Spleen (tissue), 11 donors: ENCODE results near the gene NBEA. TPM values are rescaled to one million over a fixed set of nuclear protein-coding genes. Genes with fewer than 3 reads are reported as not detected.

Experiments
- DNase-seq: peaks from one replicate; pipeline ENCODE4 v3.0.0-alpha.2; 2020
- H3K27ac ChIP-seq, 8 donors: fragments of 200-600 bp; sonication (generic) in 7 of 8; 1 replicate in 4 of 8; 2 replicates in 4 of 8; pipeline versions ENCODE4 v1.5.0 to v1.8.0; 2016 to 2021; ENCODE audit warnings: inconsistent platforms in 4 of 8, mild to moderate bottlenecking in 4 of 8, moderate library complexity in 1 of 8
- H3K27me3 ChIP-seq, 7 donors: fragments of 200-600 bp; sonication (generic) in 6 of 7; replicated peaks in 1 of 7; 1 replicate in 4 of 7; 2 replicates in 3 of 7; pipeline versions ENCODE4 v1.5.0 to v1.8.0; 2016 to 2021; ENCODE audit warnings: inconsistent platforms in 3 of 7, mild to moderate bottlenecking in 1 of 7
- H3K36me3 ChIP-seq, 6 donors: fragments of 200-600 bp; sonication (generic) in 5 of 6; 1 replicate in 4 of 6; 2 replicates in 2 of 6; pipeline versions ENCODE4 v1.5.0 to v1.8.0; 2016 to 2021; ENCODE audit warnings: inconsistent platforms in 2 of 6
- H3K4me1 ChIP-seq, 6 donors: fragments of 200-600 bp; sonication (generic) in 5 of 6; 1 replicate in 3 of 6; 2 replicates in 3 of 6; pipeline versions ENCODE4 v1.5.0 to v1.8.0; 2016 to 2021; ENCODE audit warnings: inconsistent platforms in 3 of 6
- H3K4me3 ChIP-seq, 8 donors: fragments of 200-600 bp; sonication (generic) in 7 of 8; 1 replicate in 4 of 8; 2 replicates in 4 of 8; pipeline versions ENCODE4 v1.5.0 to v1.8.0; 2016 to 2021; ENCODE audit warnings: inconsistent platforms in 4 of 8, mild to moderate bottlenecking in 4 of 8, moderate library complexity in 2 of 8
- H3K9me3 ChIP-seq, 8 donors: fragments of 200-600 bp; sonication (generic) in 7 of 8; 1 replicate in 4 of 8; 2 replicates in 4 of 8; pipeline versions ENCODE4 v1.5.0 to v1.8.0; 2016 to 2021; ENCODE audit warnings: inconsistent platforms in 4 of 8
- CTCF ChIP-seq, 11 experiments: fragments of 200-600 bp in 7 of 11; fragments of 450-650 bp in 4 of 11; sonication (generic) in 4 of 11; IDR thresholded peaks in 8 of 11; conservative IDR thresholded peaks in 3 of 11; 1 replicate in 7 of 11; 2 replicates in 4 of 11; pipeline versions ENCODE4 v1.4.0 to v1.8.0; 2016 to 2021; ENCODE audit warnings: antibody characterized with exemption in 11 of 11, inconsistent platforms in 4 of 11, mild to moderate bottlenecking in 1 of 11
- POLR2A ChIP-seq, 3 donors: fragments of 450-650 bp; IDR thresholded peaks; one replicate each; pipeline ENCODE4 v1.5.1; 2017; ENCODE audit warnings: antibody characterized with exemption in 3 of 3, mild to moderate bottlenecking in 1 of 3
- POLR2AphosphoS5 ChIP-seq, 3 donors: sonication (generic); formaldehyde crosslinking; IDR thresholded peaks; one replicate each; pipeline ENCODE4 v1.5.1; 2017; ENCODE audit warnings: antibody characterized with exemption in 3 of 3
- WGBS, 5 donors: extraction: QIAGEN DNeasy Blood & Tissue Kit in 3 of 5; methylation state at CpG; one replicate each; pipeline versions ENCODE4 v1.1.5 to v1.1.7; 2013 to 2018; 5-methylcytosine and 5-hydroxymethylcytosine counted together
- intact Hi-C: fragments of 100-400 bp; cut with DNase I; formaldehyde crosslinking; loops from one replicate; pipeline ENCODE4 v1.15.0; 2023; ENCODE audit warnings: low total_unique reads
- polyA plus RNA-seq, 3 donors: library from polyadenylated mRNA; stranded (reverse); fragments of 200-250 nt; gene quantifications; one replicate each; pipeline ENCODE4 v1.2.1, GENCODE V29; 2013
- total RNA-seq, 7 donors: library from RNA; depleted of rRNA in 3 of 7; stranded (reverse); fragments of >200 nt in 3 of 7; fragmentation: NEBNext Ultra II Directional in 4 of 7; extraction: Animal tissue kit (Norgen Biotek cat#: 25700) in 4 of 7; gene quantifications; one replicate each; pipeline versions ENCODE4 v1.1.0 to v1.2.1, GENCODE V29; 2016 to 2021
- donor health status: healthy with polysubstance abuse.
- donor health status: DM: no; HTN: no; CAD: no; lungs with moderate emphysema.
- donor health status: DM: no; HTN: no; CAD: no.
- donor health status: Bipolar disorder and iron deficiency.
- donor health status: healthy.
- donor health status: DM: no; HTN: no; CAD: no.
- donor health status: DM: yes; HTN: yes; CAD: no.

NBEA gene
- total and polyA plus RNA-seq, 10 donors = 1.8 to 27.7 (median 12.9) TPM

GRCh38 chr13:35646056-35646774 lies 704.1 kb downstream of the NBEA start:
- no peaks in the 10 kb centered on the region for H3K9me3 ChIP-seq
- H3K27me3 ChIP-seq = no peaks in the 10 kb centered on the region
- WGBS, 5 donors = 82 to 89% (median 82%) methylated on average over 7 of the region's 7 CpGs
- H3K36me3 ChIP-seq = peaks cover 0 to 9% (median 0%) of the 10 kb centered on the region in 6 donors
- H3K27ac ChIP-seq = no peak overlapping the region
- TF ChIP-seq POLR2AphosphoS5 (IDR thresholded peaks at IDR 0.05) = no peak
- TF ChIP-seq CTCF (IDR thresholded peaks at IDR 0.05 in 8 of 11, conservative IDR thresholded peaks at IDR 0.05 in 3 of 11) = no peak
- no peak for TF ChIP-seq POLR2A (IDR thresholded peaks at IDR 0.05)
- H3K4me3 ChIP-seq = no peak overlapping the region
- no peak for DNase-seq
- H3K4me1 ChIP-seq = no peaks in the 10 kb centered on the region
- intact Hi-C loops = no loop called here

- Histone ChIP-seq H3K9me3 (no peaks in the 10 kb centered on the region), H3K27ac (no peak overlapping the region), H3K36me3 (peaks cover 0 to 10% (median 0%) of the 10 kb centered on the region in 6 donors), H3K4me3 (no peak overlapping the region), H3K4me1 (no peaks in the 10 kb centered on the region), H3K27me3 (no peaks in the 10 kb centered on the region)
- DNase-seq = no peak
- TF ChIP-seq CTCF (IDR thresholded peaks at IDR 0.05 in 8 of 11, conservative IDR thresholded peaks at IDR 0.05 in 3 of 11) (no peak), POLR2AphosphoS5 (IDR thresholded peaks at IDR 0.05) (no peak), POLR2A (IDR thresholded peaks at IDR 0.05) (no peak)
- intact Hi-C loops = no loop called here
- WGBS, 5 donors = 79 to 91% (median 87%) methylated on average over 4 of the region's 4 CpGs
Observed at GRCh38 chr13:35648201-35648600, 706.1 kb downstream of the NBEA start.

- intact Hi-C loops = no loop called here
- Histone ChIP-seq H3K9me3 (no peaks in the 10 kb centered on the region), H3K27ac (no peak overlapping the region), H3K4me1 (no peaks in the 10 kb centered on the region), H3K36me3 (peaks cover 0 to 10% (median 0%) of the 10 kb centered on the region in 6 donors), H3K4me3 (no peak overlapping the region), H3K27me3 (no peaks in the 10 kb centered on the region)
- no peak for DNase-seq
- 61 to 82% (median 71%) methylated on average over 4 of the region's 4 CpGs for WGBS, 5 donors
- TF ChIP-seq POLR2A (IDR thresholded peaks at IDR 0.05) (no peak), CTCF (IDR thresholded peaks at IDR 0.05 in 8 of 11, conservative IDR thresholded peaks at IDR 0.05 in 3 of 11) (no peak)
Observed at GRCh38 chr13:35649162-35649561, 707.1 kb downstream of the NBEA start.

GRCh38 chr13:35659796-35660195 lies 717.7 kb downstream of the NBEA start:
- no peak overlapping the region for H3K27ac ChIP-seq
- no peak for DNase-seq
- no peak overlapping the region for H3K4me3 ChIP-seq
- H3K9me3 ChIP-seq = no peaks in the 10 kb centered on the region
- no peaks in the 10 kb centered on the region for H3K4me1 ChIP-seq
- WGBS, 5 donors = 90 to 96% (median 92%) methylated on average over 4 of the region's 4 CpGs
- H3K36me3 ChIP-seq = peaks cover 0 to 11% (median 0%) of the 10 kb centered on the region in 6 donors
- TF ChIP-seq CTCF (IDR thresholded peaks at IDR 0.05 in 8 of 11, conservative IDR thresholded peaks at IDR 0.05 in 3 of 11) (no peak), POLR2AphosphoS5 (IDR thresholded peaks at IDR 0.05) (no peak), POLR2A (IDR thresholded peaks at IDR 0.05) (no peak)
- H3K27me3 ChIP-seq = no peaks in the 10 kb centered on the region
- intact Hi-C loops = no loop called here
